ENCODE measurements around the gene RASA3.
"Not testable (repeated sequence)": the region's sequence is repeated elsewhere in the genome, so short reads cannot be mapped to it uniquely, and the experiment has no call there.

The RASA3 gene

DNA sequence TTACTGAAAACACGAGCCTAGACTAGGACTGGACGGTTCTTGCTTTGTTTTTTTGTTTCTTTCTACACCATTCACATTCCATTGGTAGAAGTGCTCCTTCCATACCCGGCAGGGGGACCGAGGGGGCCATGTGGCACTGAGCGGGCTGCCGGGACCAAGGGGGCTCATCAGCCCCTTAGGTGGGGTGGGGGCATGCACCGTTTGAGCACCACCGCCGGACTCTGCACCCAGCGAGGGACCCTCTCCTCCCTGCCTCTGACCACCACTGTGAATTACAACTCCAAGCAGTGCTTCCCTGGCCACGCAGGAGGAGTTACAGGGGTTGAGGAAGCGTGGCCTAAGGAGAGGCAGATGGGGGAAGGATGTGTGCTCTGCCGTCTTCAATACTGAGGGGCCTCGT lies 31.6 kb upstream of the RASA3 start:
- Histone ChIP-seq H3K36me3 (ENCODE audit: control insufficient read depth, insufficient read depth, low read length) (no peaks in the 10 kb centered on the region), H3K9me3 (ENCODE audit: control insufficient read depth, low read length) (no peaks in the 10 kb centered on the region), H3K9ac (ENCODE audit: low read length) (no peak overlapping the region), H3K4me3 (ENCODE audit: low read length) (no peak overlapping the region), H3K4me1 (ENCODE audit: control insufficient read depth, insufficient read depth, low read length) (no peaks in the 10 kb centered on the region), H3K27me3 (ENCODE audit: control insufficient read depth, insufficient read depth, low read length) (peaks cover 38% of the 10 kb centered on the region)

DNA sequence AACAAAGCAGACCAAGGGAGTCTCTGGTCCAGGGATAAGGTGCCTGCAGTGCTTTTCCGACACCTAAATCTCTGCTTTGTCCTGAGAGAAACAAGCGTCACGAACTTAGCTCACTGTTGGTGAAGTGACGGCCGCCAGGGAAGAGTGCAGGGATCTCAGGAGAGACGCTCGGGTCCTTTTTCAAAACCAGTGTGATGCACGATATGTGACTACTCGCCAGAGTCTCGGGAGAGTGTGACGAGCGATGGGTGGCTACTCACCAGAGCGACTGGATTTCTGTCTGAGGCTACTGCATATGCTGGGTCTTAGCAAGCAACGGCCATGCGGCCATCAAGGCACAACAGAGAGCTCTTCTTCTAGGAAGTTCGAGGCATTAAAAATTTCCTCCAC lies 30.1 kb upstream of the RASA3 start:
- H3K9me3 ChIP-seq (ENCODE audit: control insufficient read depth, low read length), result no peaks in the 10 kb centered on the region
- no peaks in the 10 kb centered on the region for H3K4me1 ChIP-seq (ENCODE audit: control insufficient read depth, insufficient read depth, low read length)
- no peak overlapping the region for H3K9ac ChIP-seq (ENCODE audit: low read length)
- H3K27me3 ChIP-seq (ENCODE audit: control insufficient read depth, insufficient read depth, low read length), result peaks cover 38% of the 10 kb centered on the region
- no peaks in the 10 kb centered on the region for H3K36me3 ChIP-seq (ENCODE audit: control insufficient read depth, insufficient read depth, low read length)
- H3K4me3 ChIP-seq (ENCODE audit: low read length), result no peak overlapping the region

DNA sequence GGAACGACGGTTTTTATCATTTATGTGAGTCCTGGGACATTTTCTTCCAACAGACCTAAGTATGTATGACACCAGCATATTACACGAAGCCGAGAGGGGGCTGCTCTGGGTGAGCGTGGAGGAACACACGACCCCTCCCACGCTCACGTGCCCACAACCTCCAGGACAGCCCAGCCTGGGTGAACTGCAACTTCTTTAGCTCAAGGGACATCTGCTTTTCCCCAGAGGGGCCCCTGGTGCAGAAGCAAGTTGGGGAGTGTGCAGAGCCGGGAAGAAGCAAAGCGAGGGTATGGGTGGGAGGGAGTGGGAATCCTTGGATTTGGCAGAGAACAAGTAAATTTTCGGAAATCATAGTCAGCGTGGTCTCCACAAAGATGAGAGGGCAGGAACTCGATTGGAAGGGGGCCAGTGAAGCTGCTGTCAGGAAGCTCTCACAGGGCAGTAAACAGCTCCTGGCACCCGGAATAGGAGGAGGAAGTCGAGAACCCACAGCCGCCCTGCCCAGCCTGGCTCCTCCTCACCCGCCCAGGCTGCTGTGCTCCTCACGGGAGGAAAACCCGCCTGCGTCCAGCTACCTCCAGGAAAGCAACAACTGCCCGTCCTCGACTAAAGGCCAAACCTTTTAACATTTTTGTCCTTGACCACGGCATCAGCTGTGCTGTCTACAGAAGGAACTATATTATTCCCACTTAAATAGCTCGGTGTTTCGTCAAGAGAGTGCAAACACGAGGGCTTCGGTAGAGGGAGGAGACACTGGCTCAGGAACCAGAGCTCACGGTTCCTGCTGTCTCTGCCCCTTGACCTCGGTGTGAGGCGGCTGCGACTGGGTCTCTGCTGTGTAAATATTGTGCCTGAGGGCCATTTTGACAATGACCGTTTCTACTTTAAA lies 29.5 kb upstream of the RASA3 start:
- H3K27me3 ChIP-seq (ENCODE audit: control insufficient read depth, insufficient read depth, low read length), result peaks cover 37% of the 10 kb centered on the region
- no peak overlapping the region for H3K4me3 ChIP-seq (ENCODE audit: low read length)
- H3K4me1 ChIP-seq (ENCODE audit: control insufficient read depth, insufficient read depth, low read length), result no peaks in the 10 kb centered on the region
- H3K9me3 ChIP-seq (ENCODE audit: control insufficient read depth, low read length), result no peaks in the 10 kb centered on the region
- H3K9ac ChIP-seq (ENCODE audit: low read length), result no peak overlapping the region
- H3K36me3 ChIP-seq (ENCODE audit: control insufficient read depth, insufficient read depth, low read length), result no peaks in the 10 kb centered on the region

DNA sequence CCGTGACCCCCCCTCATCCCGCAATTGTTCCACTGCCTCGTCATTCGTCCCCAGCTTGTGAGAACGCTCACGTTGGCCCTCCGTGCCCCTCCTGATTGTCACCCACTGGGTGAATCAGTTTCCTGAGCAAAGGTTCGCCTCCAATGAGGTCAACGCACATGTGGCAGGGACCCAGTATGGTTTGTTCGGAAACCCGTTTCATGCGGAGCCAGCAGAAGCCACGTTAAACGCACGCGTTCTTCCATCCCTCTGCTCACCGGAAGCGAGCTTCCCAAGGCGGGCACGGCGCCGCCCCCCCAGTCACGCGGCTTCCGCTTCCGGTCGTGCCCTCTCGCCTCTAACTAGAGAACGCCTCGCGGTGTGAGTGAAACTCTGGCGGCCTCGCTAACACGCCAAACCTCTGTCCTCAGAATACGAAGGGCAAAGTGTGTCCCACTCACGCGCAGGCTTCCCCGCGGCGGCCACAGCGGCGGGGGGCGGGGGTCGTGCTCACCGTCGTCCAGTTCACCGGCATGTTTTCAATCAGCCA lies 28.7 kb upstream of the RASA3 start:
- Histone ChIP-seq H3K27me3 (ENCODE audit: control insufficient read depth, insufficient read depth, low read length) (peaks cover 31% of the 10 kb centered on the region), H3K9me3 (ENCODE audit: control insufficient read depth, low read length) (no peaks in the 10 kb centered on the region), H3K36me3 (ENCODE audit: control insufficient read depth, insufficient read depth, low read length) (no peaks in the 10 kb centered on the region), H3K4me3 (ENCODE audit: low read length) (no peak overlapping the region), H3K4me1 (ENCODE audit: control insufficient read depth, insufficient read depth, low read length) (peaks cover 4% of the 10 kb centered on the region), H3K9ac (ENCODE audit: low read length) (no peak overlapping the region)

DNA sequence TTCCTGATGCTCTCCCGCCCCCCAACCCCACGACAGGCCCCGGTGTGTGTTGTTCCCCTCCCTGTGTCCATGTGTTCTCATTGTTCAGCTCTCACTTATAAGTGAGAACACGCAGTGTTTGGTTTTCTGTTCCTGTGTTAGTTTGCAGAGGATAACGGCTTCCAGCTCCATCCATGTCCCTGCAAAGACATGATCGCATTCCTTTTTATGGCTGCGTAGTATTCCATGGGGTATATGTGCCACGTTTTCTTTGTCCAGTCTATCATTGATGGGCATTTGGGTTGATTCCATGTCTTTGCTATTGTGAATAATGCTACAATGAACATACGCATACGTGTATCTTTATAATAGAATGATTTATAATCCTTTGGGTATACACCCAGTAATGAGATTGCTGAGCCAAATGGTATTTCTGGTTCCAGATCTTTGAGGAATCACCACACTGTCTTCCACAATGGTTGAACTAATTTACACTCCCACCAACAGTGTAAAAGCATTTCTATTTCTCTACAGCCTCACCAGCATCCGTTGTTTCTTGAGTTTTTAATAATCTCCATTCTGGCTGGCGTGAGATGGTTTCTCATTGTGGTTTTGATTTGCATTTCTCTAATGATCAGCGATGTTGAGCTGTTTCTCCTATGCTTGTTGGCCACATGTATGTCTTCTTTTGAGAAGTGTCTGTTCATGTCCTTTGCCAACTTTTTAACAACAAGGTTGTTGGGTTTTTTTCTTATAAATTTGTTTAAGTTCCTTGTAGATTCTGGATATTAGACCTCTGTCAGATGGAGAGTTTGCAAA lies 26.6 kb upstream of the RASA3 start:
- not testable (repeated sequence) for H3K36me3 ChIP-seq (ENCODE audit: control insufficient read depth, insufficient read depth, low read length); H3K4me3 ChIP-seq (ENCODE audit: low read length); H3K9ac ChIP-seq (ENCODE audit: low read length); H3K4me1 ChIP-seq (ENCODE audit: control insufficient read depth, insufficient read depth, low read length); H3K9me3 ChIP-seq (ENCODE audit: control insufficient read depth, low read length)
- peaks cover 25% of the 10 kb centered on the region for H3K27me3 ChIP-seq (ENCODE audit: control insufficient read depth, insufficient read depth, low read length)

DNA sequence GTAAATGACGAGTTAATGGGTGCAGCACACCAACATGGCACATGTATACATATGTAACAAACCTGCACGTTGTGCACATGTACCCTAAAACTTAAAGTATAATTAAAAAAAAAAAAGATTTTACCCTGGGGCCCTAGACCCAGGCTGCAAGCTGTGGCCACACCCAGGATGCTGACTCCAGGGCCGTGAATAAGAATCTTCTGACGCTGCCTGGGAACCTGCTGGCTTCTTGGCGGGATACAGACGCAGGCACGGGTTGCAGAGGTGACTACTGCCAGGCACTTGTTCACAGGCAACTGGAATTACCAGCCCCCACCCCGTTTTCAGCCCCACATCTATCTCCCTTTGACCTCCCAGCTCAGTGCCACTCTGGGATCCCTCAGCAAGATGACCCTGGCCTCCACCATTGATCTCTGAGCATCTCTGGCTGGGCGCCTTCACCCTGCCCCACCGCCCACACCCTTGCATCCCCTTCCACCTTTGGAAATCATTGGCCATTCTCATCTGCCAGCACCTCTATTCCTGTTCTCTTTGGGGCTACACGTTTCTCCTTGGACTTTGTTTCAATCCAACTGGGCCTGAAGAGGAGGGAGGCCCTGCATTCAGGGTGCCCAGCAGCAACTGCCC lies 25.6 kb upstream of the RASA3 start:
- Histone ChIP-seq H3K27me3 (ENCODE audit: control insufficient read depth, insufficient read depth, low read length) (peaks cover 21% of the 10 kb centered on the region), H3K9me3 (ENCODE audit: control insufficient read depth, low read length) (no peaks in the 10 kb centered on the region), H3K4me3 (ENCODE audit: low read length) (no peak overlapping the region), H3K36me3 (ENCODE audit: control insufficient read depth, insufficient read depth, low read length) (no peaks in the 10 kb centered on the region), H3K9ac (ENCODE audit: low read length) (no peak overlapping the region), H3K4me1 (ENCODE audit: control insufficient read depth, insufficient read depth, low read length) (peaks cover 4% of the 10 kb centered on the region)

DNA sequence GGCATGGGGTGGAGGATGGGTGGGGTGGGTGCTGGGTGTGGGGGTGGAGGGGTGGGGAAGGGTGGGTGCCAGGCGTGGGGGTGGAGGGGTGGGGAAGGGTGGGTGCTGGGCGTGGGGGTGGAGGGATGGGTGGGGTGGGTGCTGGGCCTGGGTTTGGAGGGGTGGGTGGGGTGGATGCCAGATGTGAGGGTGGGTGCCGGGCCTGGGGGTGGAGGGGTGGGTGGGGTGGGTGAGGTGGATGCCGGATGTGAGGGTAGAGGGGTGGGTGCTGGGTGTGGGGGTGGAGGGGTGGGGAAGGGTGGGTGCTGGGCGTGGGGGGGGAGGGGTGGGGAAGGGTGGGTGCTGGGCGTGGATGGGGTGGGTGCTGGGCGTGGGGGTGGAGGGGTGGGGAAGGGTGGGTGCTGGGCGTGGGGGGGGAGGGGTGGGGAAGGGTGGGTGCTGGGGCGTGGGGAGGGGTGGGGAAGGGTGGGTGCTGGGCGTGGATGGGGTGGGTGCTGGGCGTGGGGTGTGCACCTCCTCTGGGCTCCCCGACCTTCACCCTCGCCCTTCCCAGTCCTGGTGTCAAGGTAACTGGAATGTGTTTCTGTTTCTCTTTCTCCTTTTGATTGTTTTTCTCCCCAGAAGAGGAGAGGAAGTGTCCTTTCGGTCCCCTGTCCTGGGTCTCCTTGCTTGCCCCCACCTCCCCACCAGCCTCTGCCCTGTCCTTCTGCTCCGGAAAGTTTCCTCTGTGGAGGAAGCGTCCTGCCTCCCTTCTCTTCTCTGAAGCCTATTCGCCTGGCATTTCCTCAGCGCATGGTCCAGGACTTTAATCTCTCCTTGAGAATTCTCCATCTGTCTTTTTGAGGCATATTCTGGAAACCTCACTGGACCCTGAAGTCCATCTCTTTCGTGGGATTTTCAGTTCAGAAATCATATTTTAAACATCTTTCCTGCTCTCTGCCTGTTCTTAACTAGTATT lies 23.8 kb upstream of the RASA3 start:
- no peak overlapping the region for H3K9ac ChIP-seq (ENCODE audit: low read length)
- H3K4me1 ChIP-seq (ENCODE audit: control insufficient read depth, insufficient read depth, low read length), result peaks cover 12% of the 10 kb centered on the region
- peaks cover 5% of the 10 kb centered on the region for H3K27me3 ChIP-seq (ENCODE audit: control insufficient read depth, insufficient read depth, low read length)
- no peaks in the 10 kb centered on the region for H3K36me3 ChIP-seq (ENCODE audit: control insufficient read depth, insufficient read depth, low read length)
- H3K4me3 ChIP-seq (ENCODE audit: low read length), result no peak overlapping the region
- no peaks in the 10 kb centered on the region for H3K9me3 ChIP-seq (ENCODE audit: control insufficient read depth, low read length)

DNA sequence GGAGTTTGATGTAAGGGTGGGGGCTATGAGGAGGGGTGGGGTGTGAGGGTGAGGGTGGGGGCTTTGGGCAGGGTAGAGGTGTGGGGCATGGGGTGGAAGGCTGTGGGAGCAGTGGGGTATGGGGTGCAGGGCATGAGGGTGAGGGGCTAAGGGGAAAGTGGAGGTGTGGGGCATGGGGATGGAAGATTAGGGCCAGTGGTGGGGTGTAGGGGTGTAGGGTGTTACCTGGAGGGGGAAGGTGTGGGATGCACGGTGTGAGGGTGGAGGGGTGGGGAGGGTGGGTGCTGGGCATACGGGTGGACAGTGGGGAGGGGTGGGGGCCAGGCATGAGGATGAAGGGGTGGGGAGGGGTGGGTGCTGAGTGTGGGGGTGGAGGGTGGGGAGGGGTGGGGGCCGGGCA lies 22.9 kb upstream of the RASA3 start:
- Histone ChIP-seq H3K4me1 (ENCODE audit: control insufficient read depth, insufficient read depth, low read length) (peaks cover 18% of the 10 kb centered on the region), H3K9me3 (ENCODE audit: control insufficient read depth, low read length) (no peaks in the 10 kb centered on the region), H3K9ac (ENCODE audit: low read length) (no peak overlapping the region), H3K27me3 (ENCODE audit: control insufficient read depth, insufficient read depth, low read length) (peaks cover 3% of the 10 kb centered on the region), H3K4me3 (ENCODE audit: low read length) (no peak overlapping the region), H3K36me3 (ENCODE audit: control insufficient read depth, insufficient read depth, low read length) (no peaks in the 10 kb centered on the region)

DNA sequence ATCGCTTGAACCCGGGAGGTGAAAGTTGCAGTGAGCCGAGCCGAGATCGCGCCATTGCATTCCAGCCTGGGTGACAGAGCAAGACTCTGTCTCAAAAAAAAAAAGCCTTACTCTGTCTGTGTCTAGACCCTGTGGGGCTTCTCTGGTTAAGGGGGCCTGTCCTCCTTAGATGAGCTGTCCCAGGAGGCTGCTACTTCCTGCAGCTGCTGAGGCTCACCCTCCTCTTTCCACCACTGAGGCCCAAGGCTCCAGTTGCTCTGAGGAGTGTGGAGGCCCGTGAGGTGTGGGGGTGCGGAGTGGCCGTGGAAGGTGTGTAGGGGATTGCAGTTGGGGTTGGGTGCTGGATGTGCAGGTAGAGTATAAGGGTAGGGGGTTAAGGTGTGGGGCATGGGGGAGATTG lies 22.1 kb upstream of the RASA3 start:
- no peaks in the 10 kb centered on the region for H3K9me3 ChIP-seq (ENCODE audit: control insufficient read depth, low read length)
- no peak overlapping the region for H3K9ac ChIP-seq (ENCODE audit: low read length)
- peaks cover 18% of the 10 kb centered on the region for H3K4me1 ChIP-seq (ENCODE audit: control insufficient read depth, insufficient read depth, low read length)
- no peak overlapping the region for H3K4me3 ChIP-seq (ENCODE audit: low read length)
- no peaks in the 10 kb centered on the region for H3K36me3 ChIP-seq (ENCODE audit: control insufficient read depth, insufficient read depth, low read length)
- H3K27me3 ChIP-seq (ENCODE audit: control insufficient read depth, insufficient read depth, low read length), result peaks cover 3% of the 10 kb centered on the region

DNA sequence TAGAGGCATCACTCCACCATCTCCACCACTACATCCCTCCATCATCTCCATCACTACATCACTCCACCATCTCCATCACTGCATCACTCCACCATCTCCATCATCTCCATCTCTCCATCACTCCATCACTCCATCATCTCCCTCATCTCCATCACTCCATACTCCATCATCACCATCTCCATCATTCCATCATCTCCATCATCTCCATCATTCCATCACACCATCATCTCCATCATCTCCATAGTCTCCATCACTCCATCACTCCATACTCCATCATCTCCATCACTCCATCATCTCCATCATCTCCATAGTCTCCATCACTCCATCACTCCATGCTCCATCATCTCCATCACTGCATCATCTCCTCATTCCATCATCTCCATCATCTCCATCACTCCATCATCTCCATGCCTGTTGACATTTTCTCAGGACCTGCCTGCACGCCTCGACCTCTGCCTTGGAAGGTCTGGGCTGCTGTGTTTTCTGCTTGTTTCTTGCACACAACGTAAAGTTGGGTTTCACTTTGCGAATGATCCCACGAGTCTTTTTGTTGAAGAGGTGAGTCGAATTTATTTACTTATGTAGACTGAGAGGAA lies 21.2 kb upstream of the RASA3 start:
- H3K9ac ChIP-seq (ENCODE audit: low read length), result no peak overlapping the region
- no peaks in the 10 kb centered on the region for H3K9me3 ChIP-seq (ENCODE audit: control insufficient read depth, low read length)
- H3K27me3 ChIP-seq (ENCODE audit: control insufficient read depth, insufficient read depth, low read length), result peaks cover 3% of the 10 kb centered on the region
- no peaks in the 10 kb centered on the region for H3K36me3 ChIP-seq (ENCODE audit: control insufficient read depth, insufficient read depth, low read length)
- H3K4me3 ChIP-seq (ENCODE audit: low read length), result no peak overlapping the region
- peaks cover 18% of the 10 kb centered on the region for H3K4me1 ChIP-seq (ENCODE audit: control insufficient read depth, insufficient read depth, low read length)

DNA sequence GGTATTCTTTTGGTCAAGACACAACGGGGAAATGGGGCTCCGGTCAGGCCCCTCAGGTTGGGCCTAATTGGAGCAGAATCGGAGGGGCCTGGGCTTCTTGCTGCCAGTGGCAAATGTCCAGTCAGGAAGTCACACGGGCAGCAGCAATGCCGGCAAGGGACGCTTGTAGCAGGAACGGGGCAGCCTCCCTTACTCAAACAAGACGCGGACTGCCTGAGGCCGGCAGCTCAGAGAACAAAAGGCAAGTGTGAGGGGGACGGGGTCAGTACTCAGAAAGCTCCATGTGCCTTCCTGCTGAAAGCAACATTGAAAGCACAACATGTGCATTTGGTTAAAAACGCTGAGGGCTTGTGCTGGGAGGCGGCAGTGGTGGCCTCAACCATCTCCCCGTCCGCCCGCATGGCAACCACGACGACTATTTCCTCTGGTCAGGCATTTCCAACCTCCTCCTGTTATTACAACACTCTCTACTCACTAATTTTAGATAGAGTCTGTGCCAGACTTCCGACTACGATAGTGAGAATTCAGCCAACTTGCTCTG lies 20.5 kb upstream of the RASA3 start:
- Histone ChIP-seq H3K4me3 (ENCODE audit: low read length) (no peak overlapping the region), H3K27me3 (ENCODE audit: control insufficient read depth, insufficient read depth, low read length) (peaks cover 3% of the 10 kb centered on the region), H3K9ac (ENCODE audit: low read length) (no peak overlapping the region), H3K36me3 (ENCODE audit: control insufficient read depth, insufficient read depth, low read length) (no peaks in the 10 kb centered on the region), H3K9me3 (ENCODE audit: control insufficient read depth, low read length) (no peaks in the 10 kb centered on the region), H3K4me1 (ENCODE audit: control insufficient read depth, insufficient read depth, low read length) (peaks cover 18% of the 10 kb centered on the region)

All from mucosa of stomach (tissue), 1 donor.